AG09319 (cell line): ENCODE data around the gene OLFML2B.

Source experiments
- DNase-seq: peaks from one replicate; pipeline ENCODE4 v3.0.0-alpha.2; 2010; ENCODE audit warnings: low read depth; ENCODE audit errors: extremely low read depth
- CTCF ChIP-seq: IDR thresholded peaks from 2 replicates; pipeline ENCODE4 v1.5.1; 2011; ENCODE audit warnings: low read depth, mild to moderate bottlenecking, inconsistent platforms, low read length, moderate library complexity

Gene OLFML2B

GRCh38 chr1:162000053-162000420 is 23.6 kb downstream of the OLFML2B start:
- no peak for TF ChIP-seq CTCF
- no peak for DNase-seq

- no peak for TF ChIP-seq CTCF
- no peak for DNase-seq
Measured at GRCh38 chr1:161999301-162000052, 24.2 kb downstream of the OLFML2B start.

GRCh38 chr1:161998811-161999210 is 24.9 kb downstream of the OLFML2B start:
- DNase-seq, result no peak

GRCh38 chr1:161997152-161997551 is 26.5 kb downstream of the OLFML2B start:
- no peak for TF ChIP-seq CTCF
- DNase-seq, result no peak

More at GRCh38 chr1:161998811-161999210, 24.9 kb downstream of the OLFML2B start:
- TF ChIP-seq CTCF, result no peak

- no peak for TF ChIP-seq CTCF
- peak; percentile 18 for DNase-seq
Measured at GRCh38 chr1:161994175-161994668, 29.4 kb downstream of the OLFML2B start.

GRCh38 chr1:161993576-161993975 is 30.1 kb downstream of the OLFML2B start:
- no peak for DNase-seq
- no peak for TF ChIP-seq CTCF

- DNase-seq, result no peak
- TF ChIP-seq CTCF, result no peak
Measured at GRCh38 chr1:161989786-161990185, 33.9 kb downstream of the OLFML2B start.
